ENCODE results near the gene ARHGAP23. TPM values are rescaled to one million over a fixed set of nuclear protein-coding genes. Genes with fewer than 3 reads are reported as not detected.
A peak's percentile ranks its signal among the peaks of the same experiment; 100 is the strongest.

ARHGAP23 gene
- total and polyA plus RNA-seq, 10 of the 15 experiments (the other 5 are each of a cell fraction or from before 2014, with no cell fraction given), result 0.23 to 5.8 (median 2.1) TPM

GRCh38 chr17:38417210-38417951 is 10.9 kb upstream of the ARHGAP23 start:
- H3K4me1 ChIP-seq (ENCODE audit: control insufficient read depth, insufficient read depth, low read length), result peaks cover 19% of the 10 kb centered on the region
- no peak overlapping the region for H3K27ac ChIP-seq (ENCODE audit: control insufficient read depth, insufficient read depth)
- H3K27me3 ChIP-seq (replicated peaks in 1 of 2; ENCODE audit: control insufficient read depth in 2 of 2, insufficient read depth in 2 of 2, low read length in 1 of 2), result peaks cover 4 to 6% of the 10 kb centered on the region in 2 experiments; a peak in 3 of 4 replicates
- WGBS (ENCODE audit: insufficient coverage, insufficient replicate concordance, low lambda C conversion rate, missing lambda C conversion rate), result 74% methylated on average over 8 of the region's 11 CpGs
- no peak overlapping the region for H3K4me2 ChIP-seq (ENCODE audit: control insufficient read depth, insufficient read depth)
- intact Hi-C loops (cut with micrococcal nuclease; ENCODE audit: unreplicated experiment) (no loop called here), in situ Hi-C loops (cut with MboI) (loop anchor here (5.0 kb wide), 1 partner anchor 70 kb away; no protein-coding TSS in a partner anchor)
- no peaks in the 10 kb centered on the region for H3K9me3 ChIP-seq (replicated peaks; ENCODE audit: control insufficient read depth, insufficient read depth, low read length)
- CTCF ChIA-PET, result interaction anchor here (0.9 to 8.3 kb wide), 3 partner anchors 9 to 141 kb away, joined by 3 to 349 read pairs (median 3); partner anchors contain the start of gene SOCS7
- H4K20me1 ChIP-seq (ENCODE audit: control insufficient read depth, insufficient read depth), result no peaks in the 10 kb centered on the region
- FAIRE-seq (no peak), DNase-seq (ENCODE audit: low read depth, low spot score) (no peak), ATAC-seq (peak; percentile 21)
- H3K4me3 ChIP-seq, result no peak overlapping the region
- SMC1A ChIA-PET (ENCODE audit: uncharacterized antibody, unreplicated experiment), result interaction anchor here (6.5 kb wide), 1 partner anchor 66 kb away, joined by 161 read pairs; the partner anchor contains the start of gene SOCS7
- H3K9ac ChIP-seq (ENCODE audit: control insufficient read depth, insufficient read depth, low read length), result no peak overlapping the region
- POLR2A ChIA-PET, result no interaction called here
- H3K79me2 ChIP-seq (ENCODE audit: control insufficient read depth, insufficient read depth, low read length), result no peaks in the 10 kb centered on the region
- RAD21 ChIA-PET (ENCODE audit: unreplicated experiment), result interaction anchor here (1.0 to 3.1 kb wide), 2 partner anchors 63 to 68 kb away, joined by 3 to 24 read pairs; no protein-coding TSS in a partner anchor
- H3K36me3 ChIP-seq (ENCODE audit: control insufficient read depth in 2 of 2, insufficient read depth in 2 of 2, low read length in 1 of 2), result no peaks in the 10 kb centered on the region
- BruUV-seq (replicated peaks), result no TSS peak
- H2AFZ ChIP-seq (ENCODE audit: control insufficient read depth, low read depth, low read length), result no peak overlapping the region; the same call in 1 of the 2 replicates
- TF ChIP-seq SUPT20H (IDR thresholded peaks at IDR 0.05; ENCODE audit: borderline replicate concordance, control insufficient read depth, low read depth, low read length) (no peak), CHD4 (IDR thresholded peaks at IDR 0.05) (no peak), TCF12 (IDR thresholded peaks at IDR 0.05; ENCODE audit: low read depth, low read length) (0 out of 2 replicates have a peak, but pooled peaks have one; percentile 33), RB1 (IDR thresholded peaks at IDR 0.05; ENCODE audit: borderline replicate concordance) (no peak), MYB (IDR thresholded peaks at IDR 0.05; ENCODE audit: borderline replicate concordance, low read depth, low read length) (no peak), MTA2 (IDR thresholded peaks at IDR 0.05; ENCODE audit: low read depth) (no peak), TBL1XR1 (IDR thresholded peaks at IDR 0.05; ENCODE audit: low read depth, low read length) (no peak), BACH1 (IDR thresholded peaks at IDR 0.05; ENCODE audit: borderline replicate concordance) (no peak), HDGF (IDR thresholded peaks at IDR 0.05) (no peak), ETV6 (conservative IDR thresholded peaks at IDR 0.05 in 1 of 2, IDR thresholded peaks at IDR 0.05 in 1 of 2; ENCODE audit: borderline replicate concordance in 1 of 2, low read depth in 1 of 2) (no peak), YBX1 (IDR thresholded peaks at IDR 0.05) (no peak), SMC3 (IDR thresholded peaks at IDR 0.05; ENCODE audit: borderline replicate concordance, low read length) (no peak), CREB1 (IDR thresholded peaks at IDR 0.05; ENCODE audit: low read depth) (no peak), RUNX3 (IDR thresholded peaks at IDR 0.05; ENCODE audit: low read length) (peak; percentile 24; the same call in 1 of the 2 replicates)
- TF ChIP-seq, protein P1, sequence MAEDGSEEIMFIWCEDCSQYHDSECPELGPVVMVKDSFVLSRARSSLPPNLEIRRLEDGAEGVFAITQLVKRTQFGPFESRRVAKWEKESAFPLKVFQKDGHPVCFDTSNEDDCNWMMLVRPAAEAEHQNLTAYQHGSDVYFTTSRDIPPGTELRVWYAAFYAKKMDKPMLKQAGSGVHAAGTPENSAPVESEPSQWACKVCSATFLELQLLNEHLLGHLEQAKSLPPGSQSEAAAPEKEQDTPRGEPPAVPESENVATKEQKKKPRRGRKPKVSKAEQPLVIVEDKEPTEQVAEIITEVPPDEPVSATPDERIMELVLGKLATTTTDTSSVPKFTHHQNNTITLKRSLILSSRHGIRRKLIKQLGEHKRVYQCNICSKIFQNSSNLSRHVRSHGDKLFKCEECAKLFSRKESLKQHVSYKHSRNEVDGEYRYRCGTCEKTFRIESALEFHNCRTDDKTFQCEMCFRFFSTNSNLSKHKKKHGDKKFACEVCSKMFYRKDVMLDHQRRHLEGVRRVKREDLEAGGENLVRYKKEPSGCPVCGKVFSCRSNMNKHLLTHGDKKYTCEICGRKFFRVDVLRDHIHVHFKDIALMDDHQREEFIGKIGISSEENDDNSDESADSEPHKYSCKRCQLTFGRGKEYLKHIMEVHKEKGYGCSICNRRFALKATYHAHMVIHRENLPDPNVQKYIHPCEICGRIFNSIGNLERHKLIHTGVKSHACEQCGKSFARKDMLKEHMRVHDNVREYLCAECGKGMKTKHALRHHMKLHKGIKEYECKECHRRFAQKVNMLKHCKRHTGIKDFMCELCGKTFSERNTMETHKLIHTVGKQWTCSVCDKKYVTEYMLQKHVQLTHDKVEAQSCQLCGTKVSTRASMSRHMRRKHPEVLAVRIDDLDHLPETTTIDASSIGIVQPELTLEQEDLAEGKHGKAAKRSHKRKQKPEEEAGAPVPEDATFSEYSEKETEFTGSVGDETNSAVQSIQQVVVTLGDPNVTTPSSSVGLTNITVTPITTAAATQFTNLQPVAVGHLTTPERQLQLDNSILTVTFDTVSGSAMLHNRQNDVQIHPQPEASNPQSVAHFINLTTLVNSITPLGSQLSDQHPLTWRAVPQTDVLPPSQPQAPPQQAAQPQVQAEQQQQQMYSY (CRISPR knock-in tag; IDR thresholded peaks at IDR 0.05), result no peak
- TF ChIP-seq, protein P2, sequence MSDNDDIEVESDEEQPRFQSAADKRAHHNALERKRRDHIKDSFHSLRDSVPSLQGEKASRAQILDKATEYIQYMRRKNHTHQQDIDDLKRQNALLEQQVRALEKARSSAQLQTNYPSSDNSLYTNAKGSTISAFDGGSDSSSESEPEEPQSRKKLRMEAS (IDR thresholded peaks at IDR 0.05; ENCODE audit: low read depth, low read length), result no peak
- TF ChIP-seq, protein P3, sequence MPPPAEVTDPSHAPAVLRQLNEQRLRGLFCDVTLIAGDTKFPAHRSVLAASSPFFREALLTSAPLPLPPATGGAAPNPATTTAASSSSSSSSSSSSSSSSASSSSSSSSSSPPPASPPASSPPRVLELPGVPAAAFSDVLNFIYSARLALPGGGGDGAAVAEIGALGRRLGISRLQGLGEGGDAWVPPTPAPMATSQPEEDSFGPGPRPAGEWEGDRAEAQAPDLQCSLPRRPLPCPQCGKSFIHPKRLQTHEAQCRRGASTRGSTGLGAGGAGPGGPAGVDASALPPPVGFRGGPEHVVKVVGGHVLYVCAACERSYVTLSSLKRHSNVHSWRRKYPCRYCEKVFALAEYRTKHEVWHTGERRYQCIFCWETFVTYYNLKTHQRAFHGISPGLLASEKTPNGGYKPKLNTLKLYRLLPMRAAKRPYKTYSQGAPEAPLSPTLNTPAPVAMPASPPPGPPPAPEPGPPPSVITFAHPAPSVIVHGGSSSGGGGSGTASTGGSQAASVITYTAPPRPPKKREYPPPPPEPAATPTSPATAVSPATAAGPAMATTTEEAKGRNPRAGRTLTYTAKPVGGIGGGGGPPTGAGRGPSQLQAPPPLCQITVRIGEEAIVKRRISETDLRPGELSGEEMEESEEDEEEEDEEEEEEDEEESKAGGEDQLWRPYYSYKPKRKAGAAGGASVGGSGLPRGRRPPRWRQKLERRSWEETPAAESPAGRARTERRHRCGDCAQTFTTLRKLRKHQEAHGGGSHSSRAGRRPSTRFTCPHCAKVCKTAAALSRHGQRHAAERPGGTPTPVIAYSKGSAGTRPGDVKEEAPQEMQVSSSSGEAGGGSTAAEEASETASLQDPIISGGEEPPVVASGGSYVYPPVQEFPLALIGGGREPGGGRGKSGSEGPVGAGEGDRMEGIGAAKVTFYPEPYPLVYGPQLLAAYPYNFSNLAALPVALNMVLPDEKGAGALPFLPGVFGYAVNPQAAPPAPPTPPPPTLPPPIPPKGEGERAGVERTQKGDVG (CRISPR knock-in tag; IDR thresholded peaks at IDR 0.05), result no peak
